Activated CD8-positive, alpha-beta memory T cell treated with anti-CD3 and anti-CD28 coated beads for 24 hours (primary cell): ENCODE data around the gene SLC25A25.
"Not testable (repeated sequence)": the region's sequence is repeated elsewhere in the genome, so short reads cannot be mapped to it uniquely, and the experiment has no call there.

Experiments
- DNase-seq: peaks from one replicate; pipeline ENCODE4 v3.0.0-alpha.2; 2020

SLC25A25 gene

GRCh38 chr9:128127990-128128835 is 60.2 kb downstream of the SLC25A25 start:
- peak; percentile 97 for DNase-seq

GRCh38 chr9:128128836-128129590 is 61.0 kb downstream of the SLC25A25 start:
- DNase-seq: no peak

DNA sequence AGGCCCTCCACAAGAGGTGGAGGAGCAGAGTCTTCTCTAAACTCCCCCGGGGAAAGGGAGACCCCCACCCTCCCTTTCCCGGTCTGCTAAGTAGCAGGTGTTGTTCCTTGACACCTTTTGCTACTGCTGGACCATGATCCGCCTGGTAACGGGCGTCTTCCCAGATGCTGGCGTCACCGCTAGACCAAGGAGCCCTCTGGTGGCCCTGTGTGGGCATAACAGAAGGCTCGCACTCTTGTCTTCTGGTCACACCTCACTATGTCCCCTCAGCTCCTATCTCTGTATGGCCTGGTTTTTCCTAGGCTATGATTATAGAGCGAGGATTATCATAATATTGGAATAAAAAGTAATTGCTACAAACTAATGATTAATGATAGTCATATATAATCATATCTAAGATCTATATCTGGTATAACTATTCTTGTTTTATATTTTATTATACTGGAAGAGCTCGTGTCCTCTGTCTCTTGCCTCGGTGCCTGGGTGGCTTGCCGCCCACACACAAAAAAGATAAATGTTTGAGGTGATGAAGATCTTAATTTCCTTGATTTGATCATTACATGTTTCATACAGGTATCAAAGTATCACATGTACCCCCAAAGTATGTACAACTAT is 62.1 kb downstream of the SLC25A25 start:
- peak; percentile 79 for DNase-seq

GRCh38 chr9:128130651-128131050 is 62.6 kb downstream of the SLC25A25 start:
- DNase-seq: not testable (repeated sequence)

- DNase-seq: not testable (repeated sequence)
These were observed 63.3 kb downstream of the SLC25A25 start for GRCh38 chr9:128131346-128131745.

GRCh38 chr9:128132139-128132538 is 64.1 kb downstream of the SLC25A25 start:
- not testable (repeated sequence) for DNase-seq

DNA sequence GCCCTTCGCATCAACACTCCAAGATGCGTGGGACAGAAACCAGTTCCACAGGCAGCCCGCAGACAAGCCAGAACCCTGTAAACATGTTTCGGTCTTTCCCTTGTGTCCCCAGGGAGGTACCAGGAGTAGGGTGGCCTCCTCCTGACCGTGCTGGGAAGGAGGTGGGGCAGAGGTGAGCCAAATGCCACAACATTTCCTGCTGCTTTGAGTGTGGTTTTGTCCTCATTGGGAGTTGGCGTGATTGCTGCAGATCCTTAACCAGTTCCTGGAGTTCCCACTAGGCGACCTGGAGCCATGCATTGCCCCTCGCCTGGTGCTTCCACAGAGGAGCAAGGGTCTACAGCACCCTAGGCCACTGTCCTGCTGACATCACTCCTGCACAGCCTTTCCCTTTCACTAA is 67.5 kb downstream of the SLC25A25 start:
- not testable (repeated sequence) for DNase-seq

DNA sequence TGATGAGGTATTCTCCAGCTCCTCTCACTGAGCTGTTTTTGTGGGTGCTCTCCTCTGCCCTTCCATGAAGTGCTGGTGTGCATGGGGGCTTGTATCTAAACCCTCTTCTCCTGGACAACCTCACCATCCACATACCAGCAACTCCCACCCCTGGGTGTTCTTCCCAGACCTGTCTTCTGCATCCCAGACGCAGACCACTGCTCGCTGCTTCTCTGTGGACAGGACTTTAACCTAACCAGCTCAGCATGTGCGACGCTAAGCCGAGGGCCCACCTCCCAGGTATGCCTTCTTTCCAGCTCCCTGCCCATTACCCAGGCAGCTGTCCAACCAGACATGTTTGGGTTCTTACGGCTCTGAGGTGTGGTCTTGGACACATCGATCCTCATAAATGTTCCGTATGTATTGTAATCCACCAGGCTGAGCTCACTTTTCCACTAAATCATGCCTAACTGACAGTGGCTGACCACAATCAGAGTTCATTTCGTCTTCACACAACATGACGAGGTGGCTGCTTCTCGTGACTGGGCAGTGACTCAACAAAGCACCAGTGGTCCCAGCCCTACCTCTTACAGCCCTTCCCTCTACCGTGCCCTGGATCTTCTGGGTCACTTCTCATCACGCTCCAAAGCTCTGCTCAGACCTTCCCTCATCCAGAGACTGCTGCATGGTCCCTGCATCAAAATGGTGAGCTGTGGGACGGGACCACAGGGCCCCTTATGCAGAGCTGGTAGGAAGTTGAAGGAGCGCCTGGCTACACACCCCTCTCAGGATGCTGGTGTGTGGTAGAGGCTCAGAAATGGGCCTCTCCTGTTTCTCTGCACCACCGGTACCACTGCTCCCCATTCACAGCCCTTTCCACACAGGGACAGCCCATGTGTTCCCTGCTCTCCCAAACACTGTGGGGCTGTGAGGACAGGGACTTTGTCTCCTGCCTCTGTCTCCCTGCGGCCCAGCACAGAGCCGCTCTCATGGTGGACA is 69.1 kb downstream of the SLC25A25 start:
- DNase-seq: no peak

- no peak for DNase-seq
These were observed 70.0 kb downstream of the SLC25A25 start for GRCh38 chr9:128138001-128138400.

DNA sequence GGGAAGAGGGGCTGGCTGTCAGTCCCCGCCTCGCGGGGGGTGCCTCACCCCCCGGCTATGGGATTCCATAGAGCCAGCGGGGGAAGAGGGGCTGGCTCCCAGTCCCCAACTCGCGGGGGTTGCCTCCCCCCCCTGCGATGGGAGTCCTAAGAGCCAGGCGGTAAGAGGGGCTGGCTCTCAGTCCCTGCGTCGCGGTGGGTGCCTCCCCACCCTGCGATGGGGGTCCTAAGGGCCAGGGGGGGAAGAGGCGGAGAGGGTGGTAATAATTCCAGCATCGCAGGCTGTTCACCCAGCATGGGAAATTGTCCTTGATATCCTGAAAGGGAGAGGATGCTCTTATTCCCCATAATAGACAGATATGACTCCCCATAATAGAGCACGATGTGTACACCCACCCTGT is 71.6 kb downstream of the SLC25A25 start:
- DNase-seq: no peak

DNA sequence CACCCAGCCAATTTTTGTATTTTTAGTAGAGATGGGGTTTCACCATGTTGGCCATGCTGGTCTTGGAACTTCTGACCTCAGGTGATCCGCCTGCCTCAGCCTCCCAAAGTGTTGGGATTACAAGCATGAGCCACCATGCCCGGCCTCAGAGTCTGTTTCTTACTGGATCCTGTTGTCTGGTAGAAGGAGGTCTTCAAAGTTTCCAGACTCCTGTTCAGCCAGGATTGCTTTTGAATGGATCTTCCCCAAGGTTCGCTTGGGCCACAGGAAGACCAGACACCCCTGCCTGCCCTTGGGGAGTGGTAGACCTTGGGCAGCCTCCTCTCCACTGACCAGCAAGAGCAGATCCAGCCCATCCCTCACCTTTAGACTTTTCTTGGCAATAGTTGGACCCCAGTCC is 73.6 kb downstream of the SLC25A25 start:
- DNase-seq: no peak

- DNase-seq: no peak
These were observed 74.0 kb downstream of the SLC25A25 start for GRCh38 chr9:128142061-128142460.

DNA sequence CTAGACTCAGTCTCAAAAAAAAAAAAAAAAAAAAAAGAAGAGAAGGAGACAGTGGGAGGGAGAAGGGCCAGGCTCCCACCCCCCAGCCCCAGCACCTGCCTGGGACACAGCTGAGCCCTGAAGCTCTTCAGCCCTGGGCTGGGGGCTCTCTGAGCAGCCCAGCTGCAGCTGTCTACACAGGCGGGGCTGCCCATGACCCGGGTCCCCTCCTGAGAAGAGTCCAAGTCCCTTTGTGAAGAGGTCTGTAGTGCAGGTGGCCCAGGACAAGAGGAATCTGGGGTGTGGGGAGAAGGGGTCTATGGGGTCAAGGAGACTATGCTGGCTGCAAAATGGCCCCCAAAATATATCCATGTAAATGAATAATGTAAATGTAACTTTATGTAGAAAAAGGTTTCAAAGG is 74.6 kb downstream of the SLC25A25 start:
- no peak for DNase-seq

DNA sequence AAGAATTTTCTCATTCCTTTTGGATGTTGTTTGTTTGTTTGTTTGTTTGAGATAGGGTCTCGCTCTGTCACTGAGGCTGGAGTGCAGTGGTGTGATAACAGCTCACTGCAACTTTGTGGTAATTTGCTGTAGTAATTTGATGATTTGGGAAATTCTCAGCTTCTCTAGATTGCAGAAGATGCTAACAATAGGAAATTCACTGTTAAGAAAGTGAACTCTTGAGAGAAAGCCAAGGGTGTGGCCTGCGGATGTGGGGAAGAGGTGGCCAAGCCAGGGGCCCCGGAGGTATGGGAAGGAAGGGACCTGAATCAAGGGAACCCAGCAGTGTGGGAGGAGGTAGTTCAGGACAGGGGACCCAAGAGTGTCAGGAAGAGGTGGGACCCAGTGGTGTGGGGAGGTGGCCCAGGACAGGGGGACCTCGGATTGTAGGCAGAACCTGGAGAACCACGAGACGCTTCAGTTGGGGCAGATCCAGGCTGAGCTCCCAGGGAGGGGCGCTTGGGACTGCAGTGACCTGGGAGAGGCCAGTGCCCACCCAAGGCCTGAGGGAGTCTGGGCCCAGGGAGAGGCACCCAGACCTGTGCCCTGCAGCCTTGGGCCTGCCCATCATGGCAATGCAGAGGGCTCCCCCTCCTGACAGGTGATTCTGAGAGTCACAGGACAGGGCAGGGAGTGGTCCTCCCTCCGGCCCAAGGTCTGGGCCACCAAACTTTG is 75.7 kb downstream of the SLC25A25 start:
- no peak for DNase-seq

DNA sequence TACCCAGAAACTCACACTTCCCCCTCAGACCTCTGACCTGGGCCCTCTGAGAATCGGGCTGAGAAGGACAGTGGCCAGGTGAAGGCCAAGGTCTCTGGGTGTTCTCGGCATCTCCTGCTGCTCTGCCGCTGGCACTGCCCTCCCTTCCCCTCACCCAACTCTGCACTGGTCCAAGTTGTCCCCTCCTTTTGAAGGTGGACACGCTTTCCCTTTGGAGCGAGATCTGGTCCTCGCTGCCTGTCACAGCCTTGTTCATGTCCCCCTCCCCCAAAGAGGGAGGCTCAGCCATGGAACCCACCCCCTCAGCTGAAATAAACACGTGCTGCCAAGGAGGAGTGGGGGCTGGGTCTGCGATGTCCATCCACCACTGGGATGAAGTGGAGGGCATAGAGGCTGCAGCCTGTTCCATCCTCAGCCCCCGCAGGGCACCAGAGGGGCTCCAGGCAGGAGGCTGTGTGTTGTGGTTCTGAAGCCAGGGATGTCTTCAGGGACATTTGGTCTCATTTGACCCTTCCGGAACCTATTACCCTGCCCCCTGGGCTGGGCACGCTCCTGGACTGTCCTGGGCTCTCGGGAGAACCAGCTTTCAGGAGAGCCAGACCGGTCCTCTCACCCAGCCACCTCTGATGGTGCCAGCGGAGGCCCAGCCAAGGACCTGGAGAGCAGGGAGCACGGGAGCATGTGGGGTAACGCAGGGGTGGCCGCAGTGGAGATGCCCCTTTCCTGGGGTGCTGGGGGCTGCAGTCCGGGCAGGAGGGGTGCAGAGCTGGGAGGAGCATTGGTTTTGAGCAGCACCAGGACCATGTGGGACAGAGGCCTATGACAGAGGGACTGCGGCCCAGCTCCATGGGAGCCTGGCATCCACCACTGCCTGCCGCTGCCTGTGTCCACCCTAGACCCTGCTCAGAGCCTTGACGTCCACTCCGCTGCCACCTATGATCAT is 76.5 kb downstream of the SLC25A25 start:
- no peak for DNase-seq

- DNase-seq: no peak
These were observed 77.5 kb downstream of the SLC25A25 start for GRCh38 chr9:128145536-128145935.

GRCh38 chr9:128145951-128146351 is 77.9 kb downstream of the SLC25A25 start:
- DNase-seq: no peak

- DNase-seq: no peak
These were observed 78.6 kb downstream of the SLC25A25 start for GRCh38 chr9:128146591-128147120.

- DNase-seq: no peak
These were observed 80.5 kb downstream of the SLC25A25 start for GRCh38 chr9:128148509-128149000.
